Ecto neural progenitor cell (in vitro differentiated cells): ENCODE results near the gene SLC4A7.
"Not testable (repeated sequence)": the region's sequence is repeated elsewhere in the genome, so short reads cannot be mapped to it uniquely, and the experiment has no call there.

Experiments used
- DNase-seq: peaks from one replicate; pipeline ENCODE4 v3.0.0-alpha.2; 2018; ENCODE audit warnings: low spot score

Gene SLC4A7

GRCh38 chr3:27360113-27361078 is 123.8 kb downstream of the SLC4A7 start:
- DNase-seq, result no peak

DNA sequence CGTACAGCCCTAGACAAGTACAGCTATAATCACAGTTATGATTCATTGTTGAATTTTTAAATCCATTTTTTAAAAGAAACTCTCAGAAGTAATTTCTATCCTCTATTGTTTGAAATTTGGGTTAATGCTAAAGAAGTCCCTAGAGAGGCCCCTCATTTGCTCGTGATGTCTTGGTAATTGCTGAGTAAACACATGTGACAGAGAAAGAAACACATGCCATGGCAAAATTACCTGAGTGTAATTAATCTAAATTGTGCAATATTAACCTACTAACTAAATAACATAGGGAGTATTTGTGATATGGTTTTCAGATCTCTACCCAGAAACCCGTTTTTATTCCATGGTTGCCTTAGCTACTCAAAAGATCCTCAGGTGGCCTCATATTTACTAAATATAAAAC is 125.8 kb downstream of the SLC4A7 start:
- DNase-seq, result no peak

GRCh38 chr3:27357665-27358258 is 126.4 kb downstream of the SLC4A7 start:
- DNase-seq, result peak; percentile 63

GRCh38 chr3:27356976-27357375 is 127.2 kb downstream of the SLC4A7 start:
- no peak for DNase-seq

DNA sequence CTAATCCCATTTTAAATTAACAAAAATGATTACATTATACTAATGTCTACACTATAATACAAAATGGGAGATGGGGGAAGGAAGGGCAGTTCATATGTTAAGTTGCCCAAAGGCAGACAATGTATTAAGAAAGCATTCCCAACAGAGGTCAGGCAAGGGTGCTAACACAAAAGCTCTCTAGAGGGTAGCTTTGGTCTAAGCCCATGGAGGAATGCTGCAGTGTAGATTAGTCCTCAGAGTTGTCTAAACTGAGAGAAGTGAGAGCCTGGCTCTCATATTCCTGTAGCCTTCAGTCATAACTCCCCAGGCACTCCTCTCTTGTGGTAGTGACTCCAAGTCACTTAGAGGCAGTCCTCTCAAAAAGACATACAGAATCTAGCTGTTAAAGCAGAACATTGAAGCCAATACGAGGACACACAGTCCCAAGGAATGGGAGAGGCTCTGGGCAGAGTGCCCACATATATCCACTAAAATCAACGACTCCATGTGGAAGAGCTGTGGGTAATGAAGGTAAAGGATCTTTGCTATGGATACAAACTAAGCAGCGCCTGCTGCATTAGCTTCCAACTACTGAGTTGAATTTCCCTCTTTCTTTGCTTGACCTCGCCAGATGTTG is 129.5 kb downstream of the SLC4A7 start:
- no peak for DNase-seq

GRCh38 chr3:27354161-27354560 is 130.0 kb downstream of the SLC4A7 start:
- DNase-seq, result no peak

DNA sequence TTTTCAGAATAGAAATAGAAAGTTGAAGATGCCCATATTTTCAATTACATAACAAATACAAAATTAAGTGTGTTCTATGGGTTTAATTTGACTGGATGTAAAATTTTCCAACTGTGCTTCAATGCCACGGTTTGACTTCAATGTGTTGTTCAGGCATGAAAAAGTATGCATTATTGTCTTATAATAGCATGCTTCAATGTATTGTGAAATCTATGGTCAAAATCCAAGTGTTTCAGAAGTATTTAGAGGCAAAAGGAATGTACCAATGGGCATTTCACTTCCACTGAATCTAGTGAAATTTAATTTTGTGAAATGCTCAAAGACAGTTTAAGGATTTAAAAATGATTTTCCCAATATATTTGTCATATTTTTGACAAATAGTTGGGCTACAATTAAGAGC is 131.0 kb downstream of the SLC4A7 start:
- DNase-seq, result no peak

DNA sequence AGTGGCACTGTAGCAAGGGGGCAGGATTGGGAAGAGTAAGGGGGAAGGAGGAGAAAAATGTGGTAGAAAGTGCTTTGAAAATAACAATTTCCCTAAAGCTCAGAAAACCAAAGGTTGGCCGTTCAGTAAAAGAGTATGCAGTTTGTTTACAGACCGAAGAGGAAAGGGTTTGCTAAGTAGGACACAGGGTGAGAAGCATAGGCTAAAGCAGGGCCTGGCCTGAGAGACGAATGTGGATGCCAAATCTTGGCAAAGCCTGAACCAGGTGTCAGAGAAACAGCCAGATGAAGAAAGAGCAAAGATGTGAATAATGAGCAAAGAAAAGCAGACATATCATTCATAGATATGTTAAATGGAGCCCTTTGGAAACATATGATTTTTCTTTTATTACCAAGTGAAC is 132.1 kb downstream of the SLC4A7 start:
- DNase-seq, result no peak

DNA sequence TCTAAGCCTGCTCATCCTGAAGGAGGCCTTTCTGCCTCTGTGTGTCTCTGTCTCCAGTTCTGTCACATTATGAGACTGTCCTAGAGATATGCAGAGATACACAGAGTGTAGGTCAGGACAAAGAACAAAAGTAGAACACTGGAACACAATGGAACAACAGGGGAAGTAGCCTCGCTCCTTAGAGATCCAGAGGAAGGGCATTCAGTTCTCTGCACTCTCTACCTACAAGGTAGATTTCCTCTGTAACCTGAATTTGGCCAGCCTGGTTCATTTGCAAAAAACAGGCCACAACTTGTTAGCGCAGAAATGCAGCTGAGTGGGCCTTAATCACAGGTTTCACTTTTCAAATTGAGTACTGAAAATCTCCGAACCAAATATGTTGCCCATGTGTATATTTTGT is 134.4 kb downstream of the SLC4A7 start:
- DNase-seq, result no peak

DNA sequence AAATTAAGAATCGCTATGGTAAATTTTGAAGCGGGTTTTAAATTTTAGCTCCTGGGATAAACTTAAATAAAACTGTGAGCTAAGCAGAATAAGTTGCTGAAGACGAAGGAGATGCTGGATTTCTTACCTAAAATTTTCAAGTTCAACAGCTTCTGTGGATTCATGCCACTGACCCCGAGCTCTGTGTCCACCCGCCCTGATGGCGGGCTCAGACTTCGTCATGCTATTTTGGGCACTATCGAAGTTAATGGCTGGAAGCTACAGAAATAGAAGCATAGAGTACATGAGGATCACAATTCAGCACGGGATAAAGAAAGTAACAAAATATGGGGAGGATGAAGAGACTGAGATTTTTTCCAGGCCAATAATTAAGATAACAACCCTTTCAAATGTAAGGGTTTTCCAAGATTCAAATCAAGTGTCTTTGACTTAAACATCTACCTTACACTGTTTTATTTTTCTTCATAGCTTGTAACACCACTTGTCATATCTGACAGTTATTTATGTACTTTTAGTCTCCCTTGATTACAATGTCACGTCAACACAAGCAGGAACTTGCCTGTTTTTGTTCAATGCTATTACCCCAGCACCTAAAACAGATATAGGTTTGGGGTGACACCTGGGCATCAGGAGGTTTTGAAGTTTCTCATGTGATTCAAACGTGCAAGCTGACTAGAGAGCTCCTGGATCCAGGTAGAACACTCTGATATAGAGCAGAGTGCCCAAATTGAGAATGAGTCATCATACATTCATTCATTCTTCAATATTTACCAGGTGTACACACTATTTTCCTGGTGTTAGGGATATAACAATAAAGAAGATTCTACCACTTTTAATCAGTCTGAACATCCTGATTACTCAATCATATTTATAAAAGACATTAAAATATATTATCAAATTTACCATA is 138.0 kb downstream of the SLC4A7 start:
- no peak for DNase-seq

- no peak for DNase-seq
These were observed 138.7 kb downstream of the SLC4A7 start for GRCh38 chr3:27345493-27345892.

- no peak for DNase-seq
These were observed 139.1 kb downstream of the SLC4A7 start for GRCh38 chr3:27345045-27345444.

DNA sequence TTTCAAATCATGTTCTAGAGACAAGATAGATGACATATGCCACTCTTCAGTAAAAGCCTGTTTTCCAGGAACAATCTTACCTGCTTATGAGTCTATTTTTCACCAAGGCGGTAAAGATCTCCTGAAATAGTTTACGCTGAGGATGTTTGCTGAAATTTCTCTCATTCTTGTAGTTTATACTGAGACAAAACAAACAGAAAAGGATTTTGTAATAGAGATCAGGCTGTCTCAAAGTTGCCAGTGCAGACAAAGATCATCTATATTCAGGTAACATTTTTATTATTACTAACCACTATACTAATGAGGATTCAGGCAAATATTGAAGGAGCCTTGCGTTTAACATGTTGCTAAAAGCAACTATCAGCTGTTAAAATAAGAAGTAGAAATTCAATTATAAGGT is 140.0 kb downstream of the SLC4A7 start:
- no peak for DNase-seq

DNA sequence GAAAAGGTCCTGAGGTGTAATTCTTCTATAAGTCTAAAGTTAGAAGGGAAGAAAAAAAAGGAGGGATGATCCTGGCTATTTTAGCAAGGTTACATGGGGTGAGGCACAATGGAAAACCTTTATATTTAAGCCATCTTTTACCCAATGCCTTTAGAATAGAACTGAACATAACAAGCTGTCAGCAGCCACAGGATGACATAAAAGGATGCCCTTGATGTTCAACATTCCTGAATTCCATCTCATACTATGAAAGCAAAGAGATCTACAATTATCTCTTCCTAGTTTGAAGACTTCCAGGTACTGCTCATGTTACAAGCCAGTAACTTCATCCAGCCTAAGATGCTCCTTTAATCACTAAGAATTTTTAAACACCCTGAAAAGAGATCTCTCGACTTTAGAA is 141.9 kb downstream of the SLC4A7 start:
- DNase-seq, result no peak

DNA sequence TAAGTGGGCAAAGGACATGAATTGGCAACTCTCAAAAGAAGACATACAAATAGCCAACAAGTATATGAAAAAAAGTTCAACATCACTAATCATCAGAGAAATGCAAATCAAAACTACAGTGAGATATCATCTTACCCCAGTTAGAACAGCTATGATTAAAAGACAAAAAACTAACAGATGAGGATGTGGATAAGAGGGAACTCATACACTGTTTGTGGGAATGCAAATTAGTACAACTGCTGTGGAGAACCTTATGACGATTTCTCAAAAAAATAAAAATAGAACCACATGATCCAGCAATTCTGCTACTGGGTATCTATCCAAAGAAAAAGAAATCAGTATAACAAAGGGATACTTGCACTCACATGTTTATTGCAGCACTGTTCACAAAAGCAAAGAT is 143.7 kb downstream of the SLC4A7 start:
- DNase-seq, result no peak

GRCh38 chr3:27335571-27335970 is 148.6 kb downstream of the SLC4A7 start:
- no peak for DNase-seq

- DNase-seq, result no peak
These were observed 150.3 kb downstream of the SLC4A7 start for GRCh38 chr3:27333843-27334242.

DNA sequence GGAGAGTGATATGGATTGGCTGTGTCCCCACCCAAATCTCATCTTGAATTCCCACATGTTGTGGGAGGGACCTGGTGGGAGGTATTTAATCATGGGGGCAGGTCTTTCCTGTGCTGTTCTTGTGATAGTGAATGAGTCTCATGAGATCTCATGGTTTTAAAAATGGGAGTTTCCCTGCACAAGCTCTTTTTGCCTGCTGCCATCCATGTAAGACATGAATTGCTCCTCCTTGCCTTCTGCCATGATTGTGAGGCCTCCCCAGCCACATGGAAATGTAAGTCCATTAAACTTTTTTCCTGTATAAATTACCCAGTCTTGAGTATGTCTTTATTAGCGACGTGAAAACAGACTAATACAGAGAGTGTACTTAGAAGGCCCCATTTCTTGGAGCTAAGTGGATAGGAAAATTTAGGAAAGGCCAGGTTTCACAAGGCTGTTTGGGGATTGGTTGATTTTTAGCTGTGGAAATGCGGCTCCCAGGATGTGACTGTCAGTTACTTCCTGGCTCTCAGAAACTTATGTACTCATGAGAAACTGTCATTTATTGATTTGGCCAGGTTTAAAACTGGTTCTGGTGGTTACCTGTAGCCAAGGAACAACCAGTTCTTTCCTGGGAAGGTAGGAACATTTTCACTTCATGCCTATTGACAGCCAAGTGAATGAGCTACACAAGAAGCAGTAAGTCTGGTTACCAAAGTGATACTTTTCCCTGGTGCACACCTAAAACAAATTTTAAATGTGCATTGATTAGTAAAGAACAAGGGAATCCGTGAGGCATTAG is 155.0 kb downstream of the SLC4A7 start:
- not testable (repeated sequence) for DNase-seq

GRCh38 chr3:27326629-27327545 is 157.3 kb downstream of the SLC4A7 start:
- DNase-seq, result no peak

GRCh38 chr3:27326202-27326601 is 158.0 kb downstream of the SLC4A7 start:
- no peak for DNase-seq
